Liver (tissue), 9 donors: ENCODE measurements around the gene PRKAB1. TPM values are rescaled to one million over a fixed set of nuclear protein-coding genes. Genes with fewer than 3 reads are reported as not detected.

Experiments used
- DNase-seq: peaks from one replicate; pipeline ENCODE4 v3.0.0-alpha.2; 2017; ENCODE audit warnings: low spot score
- H3K27ac ChIP-seq, 2 donors: one replicate each; pipeline ENCODE4 v1.7.0; 2013; ENCODE audit warnings: inconsistent platforms in 2 of 2, low read length in 2 of 2, control low read depth in 1 of 2, low read depth in 1 of 2, mild to moderate bottlenecking in 1 of 2
- H3K27me3 ChIP-seq, 4 donors: one replicate each; pipeline versions ENCODE4 v1.6.1 to v1.7.0; 2013; ENCODE audit warnings: low read length in 3 of 4, inconsistent platforms in 1 of 4, mild to moderate bottlenecking in 1 of 4, moderate library complexity in 1 of 4; ENCODE audit not compliant: control insufficient read depth in 4 of 4, insufficient read depth in 4 of 4
- H3K36me3 ChIP-seq, 4 donors: one replicate each; pipeline versions ENCODE4 v1.6.1 to v1.7.0; 2013; ENCODE audit warnings: low read length in 3 of 4, mild to moderate bottlenecking in 3 of 4, low read depth in 1 of 4, moderate library complexity in 1 of 4; ENCODE audit not compliant: control insufficient read depth in 4 of 4, insufficient read depth in 3 of 4
- H3K4me1 ChIP-seq, 4 donors: one replicate each; pipeline versions ENCODE4 v1.6.1 to v1.7.0; 2013; ENCODE audit warnings: low read length in 3 of 4, mild to moderate bottlenecking in 3 of 4, moderate library complexity in 1 of 4; ENCODE audit not compliant: control insufficient read depth in 4 of 4, insufficient read depth in 4 of 4
- H3K4me3 ChIP-seq, 3 donors: one replicate each; pipeline versions ENCODE4 v1.6.1 to v1.7.0; 2013; ENCODE audit warnings: low read length in 3 of 3, control low read depth in 1 of 3, low read depth in 1 of 3, mild to moderate bottlenecking in 1 of 3
- H3K9ac ChIP-seq, 2 donors: one replicate each; pipeline ENCODE4 v1.7.0; 2013; ENCODE audit warnings: low read length in 2 of 2, mild to moderate bottlenecking in 2 of 2, moderate library complexity in 2 of 2, control low read depth in 1 of 2, low read depth in 1 of 2
- H3K9me3 ChIP-seq, 4 donors: one replicate each; pipeline versions ENCODE4 v1.6.1 to v1.7.0; 2013; ENCODE audit warnings: low read length in 3 of 4; ENCODE audit not compliant: control insufficient read depth in 4 of 4
- CTCF ChIP-seq: fragments of 150-350 bp; IDR thresholded peaks from 2 replicates; pipeline ENCODE4 v1.5.1; 2017; ENCODE audit warnings: improper control_type of control experiment, low read depth, low read length; ENCODE audit not compliant: missing input control
- EGR1 ChIP-seq, 2 donors: IDR thresholded peaks; 2 replicates each; pipeline ENCODE4 v1.6.1; 2016 to 2018; ENCODE audit warnings: antibody characterized with exemption in 2 of 2, low read depth in 2 of 2
- FOXA1 ChIP-seq: IDR thresholded peaks from 2 replicates; pipeline ENCODE4 v1.6.1; 2016; ENCODE audit warnings: antibody characterized with exemption
- FOXA2 ChIP-seq: IDR thresholded peaks from 2 replicates; pipeline ENCODE4 v1.6.1; 2016; ENCODE audit warnings: antibody characterized with exemption
- GABPA ChIP-seq, 2 donors: IDR thresholded peaks in 1 of 2; conservative IDR thresholded peaks in 1 of 2; 2 replicates each; pipeline ENCODE4 v1.6.1; 2016; ENCODE audit warnings: antibody characterized with exemption in 2 of 2, mild to moderate bottlenecking in 1 of 2, moderate library complexity in 1 of 2
- HNF4A ChIP-seq, 2 donors: conservative IDR thresholded peaks; 2 replicates each; pipeline ENCODE4 v1.6.1; 2016; ENCODE audit warnings: antibody characterized with exemption in 2 of 2, mild to moderate bottlenecking in 2 of 2
- HNF4G ChIP-seq: IDR thresholded peaks from 2 replicates; pipeline ENCODE4 v1.6.1; 2016; ENCODE audit warnings: antibody characterized with exemption
- JUND ChIP-seq, 2 donors: IDR thresholded peaks; 2 replicates each; pipeline ENCODE4 v1.6.1; 2016; ENCODE audit warnings: antibody characterized with exemption in 2 of 2
- NR2F2 ChIP-seq: IDR thresholded peaks from 2 replicates; pipeline ENCODE4 v1.6.1; 2016; ENCODE audit warnings: antibody characterized with exemption
- RAD21 ChIP-seq, 2 donors: IDR thresholded peaks; 2 replicates each; pipeline ENCODE4 v1.6.1; 2016; ENCODE audit warnings: antibody characterized with exemption in 2 of 2, mild to moderate bottlenecking in 2 of 2
- RXRA ChIP-seq, 2 donors: IDR thresholded peaks; 2 replicates each; pipeline ENCODE4 v1.6.1; 2017 to 2018; ENCODE audit warnings: antibody characterized with exemption in 2 of 2, mild to moderate bottlenecking in 1 of 2
- SP1 ChIP-seq: IDR thresholded peaks from 2 replicates; pipeline ENCODE4 v1.6.1; 2018; ENCODE audit warnings: antibody characterized with exemption, mild to moderate bottlenecking
- TAF1 ChIP-seq: conservative IDR thresholded peaks from 2 replicates; pipeline ENCODE4 v1.6.1; 2016; ENCODE audit warnings: antibody characterized with exemption, mild to moderate bottlenecking
- YY1 ChIP-seq: IDR thresholded peaks from 2 replicates; pipeline ENCODE4 v1.6.1; 2016; ENCODE audit warnings: antibody characterized with exemption, mild to moderate bottlenecking
- WGBS: extraction: QIAGEN DNeasy Blood & Tissue Kit; methylation state at CpG from one replicate; pipeline ENCODE4 v1.1.7; 2013; 5-methylcytosine and 5-hydroxymethylcytosine counted together
- polyA plus RNA-seq, 2 donors: library from polyadenylated mRNA; stranded (reverse) in 1 of 2; unstranded in 1 of 2; fragments of 200-250 nt in 1 of 2; fragments of >200 nt in 1 of 2; fragmentation: Nextera tagmentation in 1 of 2; extraction: Ambion mirVana in 1 of 2; gene quantifications; one replicate each; pipeline versions ENCODE4 v1.2.1 to v1.2.3, GENCODE V29; 2013 to 2015
- total RNA-seq, 2 donors: library from RNA; depleted of rRNA; stranded (reverse); fragments of >200 nt; gene quantifications; one replicate each; pipeline ENCODE4 v1.2.3, GENCODE V29; 2014
- TF ChIP-seq, protein P1 (sequence below): IDR thresholded peaks from 2 replicates; pipeline ENCODE4 v1.6.1; 2016; ENCODE audit warnings: antibody characterized with exemption
- TF ChIP-seq, protein P2 (sequence below): IDR thresholded peaks from 2 replicates; pipeline ENCODE4 v1.6.1; 2016; ENCODE audit warnings: antibody characterized with exemption
- TF ChIP-seq, protein P3 (sequence below): IDR thresholded peaks from 2 replicates; pipeline ENCODE4 v1.6.1; 2016; ENCODE audit warnings: antibody characterized with exemption
- TF ChIP-seq, protein P4 (sequence below): IDR thresholded peaks from 2 replicates; pipeline ENCODE4 v1.6.1; 2016; ENCODE audit warnings: antibody characterized with exemption, mild to moderate bottlenecking
- donor health status: healthy.
- donor health status: healthy.
- donor health status: healthy.
- donor health status: healthy.
- donor health status: healthy.

PRKAB1 gene
- total and polyA plus RNA-seq, 4 donors = 10.5 to 29.9 (median 11.3) TPM

DNA sequence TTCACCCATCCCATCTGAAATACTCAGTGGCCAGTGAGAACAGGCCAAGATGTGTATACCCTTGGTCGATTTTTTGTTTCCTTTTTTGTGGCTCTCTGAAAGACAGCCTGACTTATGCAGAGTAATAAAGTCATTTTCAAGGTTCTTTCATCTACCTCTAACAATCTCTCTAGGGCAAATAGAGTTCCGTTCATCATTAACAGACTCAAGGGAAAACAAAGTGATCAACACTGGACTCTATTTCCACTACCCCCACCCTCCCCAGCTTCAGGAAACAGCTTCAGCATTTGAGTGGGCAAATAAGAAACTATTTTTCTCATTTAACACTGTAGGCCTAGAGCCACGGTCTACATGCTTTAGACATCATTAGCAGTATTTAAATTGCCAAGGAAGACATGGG is 15.9 kb downstream of the PRKAB1 start:
- H3K27me3 ChIP-seq = no peaks in the 10 kb centered on the region
- H3K36me3 ChIP-seq = peaks cover 0 to 21% (median 13%) of the 10 kb centered on the region in 4 donors
- H3K9ac ChIP-seq = peak overlapping the region in 1 of 2 donors; percentile 95
- WGBS = 26% methylated on average over 3 of the region's 3 CpGs
- peak overlapping the region; percentile 3 to 66 (median 52) for H3K4me3 ChIP-seq
- TF ChIP-seq TAF1 = peak; percentile 42
- TF ChIP-seq HNF4A (conservative IDR thresholded peaks at IDR 0.05) = peak; percentile 27 to 46
- TF ChIP-seq RAD21 (IDR thresholded peaks at IDR 0.05) = no peak
- TF ChIP-seq NR2F2 = no peak
- TF ChIP-seq JUND (IDR thresholded peaks at IDR 0.05) = no peak
- peak; percentile 43 for TF ChIP-seq SP1
- TF ChIP-seq RXRA (IDR thresholded peaks at IDR 0.05) = peak; percentile 20 to 34
- TF ChIP-seq FOXA2 = no peak
- TF ChIP-seq, protein P1, sequence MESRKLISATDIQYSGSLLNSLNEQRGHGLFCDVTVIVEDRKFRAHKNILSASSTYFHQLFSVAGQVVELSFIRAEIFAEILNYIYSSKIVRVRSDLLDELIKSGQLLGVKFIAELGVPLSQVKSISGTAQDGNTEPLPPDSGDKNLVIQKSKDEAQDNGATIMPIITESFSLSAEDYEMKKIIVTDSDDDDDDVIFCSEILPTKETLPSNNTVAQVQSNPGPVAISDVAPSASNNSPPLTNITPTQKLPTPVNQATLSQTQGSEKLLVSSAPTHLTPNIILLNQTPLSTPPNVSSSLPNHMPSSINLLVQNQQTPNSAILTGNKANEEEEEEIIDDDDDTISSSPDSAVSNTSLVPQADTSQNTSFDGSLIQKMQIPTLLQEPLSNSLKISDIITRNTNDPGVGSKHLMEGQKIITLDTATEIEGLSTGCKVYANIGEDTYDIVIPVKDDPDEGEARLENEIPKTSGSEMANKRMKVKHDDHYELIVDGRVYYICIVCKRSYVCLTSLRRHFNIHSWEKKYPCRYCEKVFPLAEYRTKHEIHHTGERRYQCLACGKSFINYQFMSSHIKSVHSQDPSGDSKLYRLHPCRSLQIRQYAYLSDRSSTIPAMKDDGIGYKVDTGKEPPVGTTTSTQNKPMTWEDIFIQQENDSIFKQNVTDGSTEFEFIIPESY = no peak
- no peak for TF ChIP-seq HNF4G
- DNase-seq = no peak
- peaks cover 21 to 51% (median 31%) of the 10 kb centered on the region in 4 donors for H3K4me1 ChIP-seq
- H3K9me3 ChIP-seq = no peaks in the 10 kb centered on the region
- peak overlapping the region; percentile 86 to 88 for H3K27ac ChIP-seq

GRCh38 chr12:119684711-119685369 is 16.9 kb downstream of the PRKAB1 start:
- Histone ChIP-seq H3K4me3 (peak overlapping the region; percentile 50 to 66 (median 52)), H3K9ac (peak overlapping the region in 1 of 2 donors; percentile 95), H3K9me3 (no peaks in the 10 kb centered on the region), H3K36me3 (peaks cover 0 to 14% (median 6%) of the 10 kb centered on the region in 4 donors), H3K27me3 (no peaks in the 10 kb centered on the region), H3K27ac (peak overlapping the region; percentile 86 to 88), H3K4me1 (peaks cover 21 to 51% (median 31%) of the 10 kb centered on the region in 4 donors)
- no peak for TF ChIP-seq TAF1
- no peak for TF ChIP-seq HNF4G
- TF ChIP-seq FOXA2 = peak; percentile 21
- no peak for TF ChIP-seq EGR1 (IDR thresholded peaks at IDR 0.05; ENCODE audit: low read depth in 2 of 2)
- no peak for TF ChIP-seq CTCF
- TF ChIP-seq YY1 = no peak
- TF ChIP-seq, protein P2, sequence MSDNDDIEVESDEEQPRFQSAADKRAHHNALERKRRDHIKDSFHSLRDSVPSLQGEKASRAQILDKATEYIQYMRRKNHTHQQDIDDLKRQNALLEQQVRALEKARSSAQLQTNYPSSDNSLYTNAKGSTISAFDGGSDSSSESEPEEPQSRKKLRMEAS = no peak
- TF ChIP-seq FOXA1 = no peak
- TF ChIP-seq SP1 = no peak
- TF ChIP-seq, protein P1 = no peak
- no peak for TF ChIP-seq NR2F2
- no peak for TF ChIP-seq JUND (IDR thresholded peaks at IDR 0.05)
- TF ChIP-seq HNF4A (conservative IDR thresholded peaks at IDR 0.05) = peak; percentile 31 to 36
- no peak for TF ChIP-seq RAD21 (IDR thresholded peaks at IDR 0.05)
- peak in 1 of 2 donors; percentile 51 for TF ChIP-seq RXRA (IDR thresholded peaks at IDR 0.05)
- TF ChIP-seq GABPA (IDR thresholded peaks at IDR 0.05 in 1 of 2, conservative IDR thresholded peaks at IDR 0.05 in 1 of 2) = no peak
- TF ChIP-seq, protein P3, sequence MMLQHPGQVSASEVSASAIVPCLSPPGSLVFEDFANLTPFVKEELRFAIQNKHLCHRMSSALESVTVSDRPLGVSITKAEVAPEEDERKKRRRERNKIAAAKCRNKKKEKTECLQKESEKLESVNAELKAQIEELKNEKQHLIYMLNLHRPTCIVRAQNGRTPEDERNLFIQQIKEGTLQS = no peak
- TF ChIP-seq, protein P4, sequence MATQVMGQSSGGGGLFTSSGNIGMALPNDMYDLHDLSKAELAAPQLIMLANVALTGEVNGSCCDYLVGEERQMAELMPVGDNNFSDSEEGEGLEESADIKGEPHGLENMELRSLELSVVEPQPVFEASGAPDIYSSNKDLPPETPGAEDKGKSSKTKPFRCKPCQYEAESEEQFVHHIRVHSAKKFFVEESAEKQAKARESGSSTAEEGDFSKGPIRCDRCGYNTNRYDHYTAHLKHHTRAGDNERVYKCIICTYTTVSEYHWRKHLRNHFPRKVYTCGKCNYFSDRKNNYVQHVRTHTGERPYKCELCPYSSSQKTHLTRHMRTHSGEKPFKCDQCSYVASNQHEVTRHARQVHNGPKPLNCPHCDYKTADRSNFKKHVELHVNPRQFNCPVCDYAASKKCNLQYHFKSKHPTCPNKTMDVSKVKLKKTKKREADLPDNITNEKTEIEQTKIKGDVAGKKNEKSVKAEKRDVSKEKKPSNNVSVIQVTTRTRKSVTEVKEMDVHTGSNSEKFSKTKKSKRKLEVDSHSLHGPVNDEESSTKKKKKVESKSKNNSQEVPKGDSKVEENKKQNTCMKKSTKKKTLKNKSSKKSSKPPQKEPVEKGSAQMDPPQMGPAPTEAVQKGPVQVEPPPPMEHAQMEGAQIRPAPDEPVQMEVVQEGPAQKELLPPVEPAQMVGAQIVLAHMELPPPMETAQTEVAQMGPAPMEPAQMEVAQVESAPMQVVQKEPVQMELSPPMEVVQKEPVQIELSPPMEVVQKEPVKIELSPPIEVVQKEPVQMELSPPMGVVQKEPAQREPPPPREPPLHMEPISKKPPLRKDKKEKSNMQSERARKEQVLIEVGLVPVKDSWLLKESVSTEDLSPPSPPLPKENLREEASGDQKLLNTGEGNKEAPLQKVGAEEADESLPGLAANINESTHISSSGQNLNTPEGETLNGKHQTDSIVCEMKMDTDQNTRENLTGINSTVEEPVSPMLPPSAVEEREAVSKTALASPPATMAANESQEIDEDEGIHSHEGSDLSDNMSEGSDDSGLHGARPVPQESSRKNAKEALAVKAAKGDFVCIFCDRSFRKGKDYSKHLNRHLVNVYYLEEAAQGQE = no peak
- no peak for DNase-seq
- 32% methylated on average over 10 of the region's 10 CpGs for WGBS
